ENCODE data around the gene DONSON. TPM values are rescaled to one million over a fixed set of nuclear protein-coding genes. Genes with fewer than 3 reads are reported as not detected.
A peak's percentile ranks its signal among the peaks of the same experiment; 100 is the strongest.

DONSON gene
- total and polyA plus RNA-seq, 2 of the 13 experiments (the other 11 are each of a cell fraction or from before 2014, with no cell fraction given) = 35.4 to 63.6 TPM

DNA sequence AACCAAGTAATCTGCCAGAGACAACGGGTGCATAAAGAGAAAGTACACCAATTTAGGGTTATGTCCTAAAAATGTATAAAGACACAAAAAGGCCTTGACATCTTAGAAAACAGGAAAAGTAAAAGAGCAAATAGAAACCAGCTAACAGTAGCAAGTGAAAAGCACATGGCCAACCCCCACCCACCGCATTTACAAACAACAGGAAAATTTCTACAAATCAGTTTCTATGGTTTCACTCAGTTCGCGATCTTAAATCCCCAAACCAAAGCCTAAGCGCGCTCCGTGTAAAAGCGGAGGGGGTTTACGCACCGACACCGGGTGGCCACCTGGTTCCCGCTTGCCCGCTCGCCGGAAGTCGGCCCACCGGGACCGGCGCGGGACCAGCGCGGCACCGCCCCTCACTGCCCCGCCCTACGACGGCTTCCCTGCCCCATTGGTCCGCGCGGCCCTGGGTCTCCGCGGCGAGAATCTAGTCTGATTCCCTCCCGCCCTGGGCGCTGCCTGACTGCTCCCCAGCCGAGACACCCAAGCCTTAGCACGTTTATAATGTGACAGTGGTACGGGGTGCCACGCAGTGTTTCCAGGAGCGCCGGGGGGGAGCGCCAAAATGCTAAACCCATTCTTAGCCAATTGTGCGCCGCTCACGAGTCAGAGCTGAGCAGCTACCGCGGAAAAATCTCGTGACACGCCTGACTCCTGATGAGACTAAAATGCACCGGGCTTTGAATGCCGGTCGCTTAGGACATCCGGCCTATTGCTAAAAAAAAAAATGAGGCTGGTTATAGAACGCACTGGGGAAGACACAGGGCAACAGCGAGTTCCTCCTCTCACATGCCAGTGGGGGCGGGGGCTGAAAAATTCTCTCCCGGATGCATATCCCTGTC is 46.5 kb downstream of the DONSON start, which contains the start of gene GART (continued):
- TF ChIP-seq ZNF776 (CRISPR knock-in tag; IDR thresholded peaks at IDR 0.05) (0 out of 2 replicates have a peak, but pooled peaks have one; percentile 25), MYNN (CRISPR knock-in tag; IDR thresholded peaks at IDR 0.05; ENCODE audit: low read depth) (no peak), SYNCRIP (IDR thresholded peaks at IDR 0.05; ENCODE audit: insufficient read depth, low read depth, low read length) (no peak), ATAD3A (CRISPR knock-in tag; IDR thresholded peaks at IDR 0.05) (no peak), ZIK1 (CRISPR knock-in tag; IDR thresholded peaks at IDR 0.05; ENCODE audit: borderline replicate concordance, low read depth) (no peak), ZNF557 (CRISPR knock-in tag; IDR thresholded peaks at IDR 0.05) (0 out of 2 replicates have a peak, but pooled peaks have one; percentile 59), HDAC2 (CRISPR knock-in tag; IDR thresholded peaks at IDR 0.05) (peak; percentile 49; the same call in 1 of the 2 replicates), ZSCAN20 (CRISPR knock-in tag; IDR thresholded peaks at IDR 0.05; ENCODE audit: borderline replicate concordance) (no peak), KLF13 (CRISPR knock-in tag; IDR thresholded peaks at IDR 0.05) (no peak), ZBTB46 (CRISPR knock-in tag; IDR thresholded peaks at IDR 0.05; ENCODE audit: borderline replicate concordance) (no peak), TEAD2 (CRISPR knock-in tag; IDR thresholded peaks at IDR 0.05) (no peak), TAF1 (CRISPR knock-in tag; IDR thresholded peaks at IDR 0.05) (peak; percentile 58), ETV5 (CRISPR knock-in tag; IDR thresholded peaks at IDR 0.05; ENCODE audit: borderline replicate concordance) (peak; percentile 82), ZNF121 (CRISPR knock-in tag; IDR thresholded peaks at IDR 0.05) (no peak), ZSCAN30 (CRISPR knock-in tag; IDR thresholded peaks at IDR 0.05) (no peak), ZNF124 (CRISPR knock-in tag; IDR thresholded peaks at IDR 0.05) (no peak), TGIF2 (CRISPR knock-in tag; IDR thresholded peaks at IDR 0.05) (no peak), ZNF766 (CRISPR knock-in tag; IDR thresholded peaks at IDR 0.05; ENCODE audit: borderline replicate concordance) (0 out of 2 replicates have a peak, but pooled peaks have one; percentile 47), NFIB (CRISPR knock-in tag; IDR thresholded peaks at IDR 0.05; ENCODE audit: borderline replicate concordance) (no peak), ATF7 (IDR thresholded peaks at IDR 0.05) (no peak), ATF7 (CRISPR knock-in tag; IDR thresholded peaks at IDR 0.05) (no peak), ZC3H4 (CRISPR knock-in tag; IDR thresholded peaks at IDR 0.05; ENCODE audit: borderline replicate concordance) (peak; percentile 80; the same call in 1 of the 2 replicates), CEBPB (IDR thresholded peaks at IDR 0.05; ENCODE audit: borderline replicate concordance, low read depth, low read length) (no peak), TP53 (CRISPR knock-in tag; conservative IDR thresholded peaks at IDR 0.05) (0 out of 2 replicates have a peak, but pooled peaks have one; percentile 25)
- TF ChIP-seq, protein P1, sequence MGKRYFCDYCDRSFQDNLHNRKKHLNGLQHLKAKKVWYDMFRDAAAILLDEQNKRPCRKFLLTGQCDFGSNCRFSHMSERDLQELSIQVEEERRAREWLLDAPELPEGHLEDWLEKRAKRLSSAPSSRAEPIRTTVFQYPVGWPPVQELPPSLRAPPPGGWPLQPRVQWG (CRISPR knock-in tag; IDR thresholded peaks at IDR 0.05; ENCODE audit: borderline replicate concordance, low read depth) = no peak
- TF ChIP-seq, protein P2, sequence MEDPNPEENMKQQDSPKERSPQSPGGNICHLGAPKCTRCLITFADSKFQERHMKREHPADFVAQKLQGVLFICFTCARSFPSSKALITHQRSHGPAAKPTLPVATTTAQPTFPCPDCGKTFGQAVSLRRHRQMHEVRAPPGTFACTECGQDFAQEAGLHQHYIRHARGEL (CRISPR knock-in tag; IDR thresholded peaks at IDR 0.05) = no peak
- TF ChIP-seq, protein P3, sequence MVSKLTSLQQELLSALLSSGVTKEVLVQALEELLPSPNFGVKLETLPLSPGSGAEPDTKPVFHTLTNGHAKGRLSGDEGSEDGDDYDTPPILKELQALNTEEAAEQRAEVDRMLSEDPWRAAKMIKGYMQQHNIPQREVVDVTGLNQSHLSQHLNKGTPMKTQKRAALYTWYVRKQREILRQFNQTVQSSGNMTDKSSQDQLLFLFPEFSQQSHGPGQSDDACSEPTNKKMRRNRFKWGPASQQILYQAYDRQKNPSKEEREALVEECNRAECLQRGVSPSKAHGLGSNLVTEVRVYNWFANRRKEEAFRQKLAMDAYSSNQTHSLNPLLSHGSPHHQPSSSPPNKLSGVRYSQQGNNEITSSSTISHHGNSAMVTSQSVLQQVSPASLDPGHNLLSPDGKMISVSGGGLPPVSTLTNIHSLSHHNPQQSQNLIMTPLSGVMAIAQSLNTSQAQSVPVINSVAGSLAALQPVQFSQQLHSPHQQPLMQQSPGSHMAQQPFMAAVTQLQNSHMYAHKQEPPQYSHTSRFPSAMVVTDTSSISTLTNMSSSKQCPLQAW (CRISPR knock-in tag; IDR thresholded peaks at IDR 0.05) = peak; percentile 48; the same call in 1 of the 2 replicates
